HG03432 (cell line): ENCODE data around the gene ADGRD1.
"Not testable (repeated sequence)": the region's sequence is repeated elsewhere in the genome, so short reads cannot be mapped to it uniquely, and the experiment has no call there.

Experiments used
- ATAC-seq: cut with Tn5 transposase; IDR thresholded peaks from one replicate; pipeline ENCODE4 v1.9.1; 2021; ENCODE audit warnings: mild to moderate bottlenecking, moderate library complexity; ENCODE audit not compliant: unreplicated experiment

Gene ADGRD1

DNA sequence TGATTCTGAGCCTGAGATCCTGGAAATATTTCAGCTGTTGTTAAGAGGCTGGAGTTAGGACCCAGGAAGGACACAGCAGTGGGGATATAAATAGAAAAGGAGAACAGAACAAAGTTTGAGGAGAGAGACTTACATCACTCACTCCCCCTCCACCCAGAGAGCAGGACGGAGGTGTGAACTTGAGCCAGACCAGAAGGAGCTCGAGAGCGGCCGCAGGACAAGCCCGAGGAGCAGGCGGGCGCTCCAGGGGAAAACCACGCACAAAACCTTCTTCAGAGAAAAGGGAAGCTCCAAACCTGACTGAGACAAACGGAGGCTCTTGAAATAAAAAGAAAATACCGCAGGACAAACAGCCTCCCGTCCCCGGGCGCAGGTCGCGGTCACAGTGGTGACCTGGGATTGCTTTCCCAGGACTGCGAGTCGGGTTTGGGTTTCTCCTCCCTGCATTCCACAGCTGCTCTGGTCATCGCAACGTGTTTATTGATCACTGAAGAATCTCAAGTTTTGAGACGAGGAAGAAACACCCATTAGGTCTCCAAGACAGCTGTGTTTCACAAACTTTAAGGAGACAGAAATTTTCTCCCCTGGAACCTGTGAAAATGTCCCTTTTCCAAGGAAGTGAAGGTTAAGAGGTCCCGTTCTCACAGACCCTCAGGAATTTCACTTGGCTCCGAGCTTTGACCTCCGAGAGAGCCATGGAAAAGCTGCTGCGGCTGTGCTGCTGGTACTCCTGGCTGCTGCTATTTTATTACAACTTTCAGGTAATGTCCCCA, at the start of gene ADGRD1:
Gene ADGRD1 (plus strand): TSS at position 137 of the 773 bp plus-strand sequence. CDS start 559 bp downstream, at position 696.
- ATAC-seq: peak; percentile 58

DNA sequence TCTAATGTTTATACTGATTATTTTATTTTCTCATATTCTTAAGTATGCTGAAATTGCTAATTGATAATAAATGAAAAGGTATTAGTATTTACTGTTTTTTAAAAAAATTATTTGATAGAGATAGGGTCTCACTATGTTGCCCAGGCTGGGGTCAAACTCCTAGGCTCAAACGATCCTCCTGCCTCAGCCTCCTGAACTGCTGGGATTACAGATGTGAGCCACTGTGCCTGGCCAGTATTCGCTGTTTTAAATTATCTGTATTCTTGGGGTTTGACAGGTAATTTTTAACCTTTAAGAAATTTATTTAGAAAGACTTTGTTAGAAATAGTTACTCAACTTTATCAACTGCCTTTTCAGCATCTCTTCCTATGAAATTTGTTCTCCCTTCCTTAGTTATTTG, 49.6 kb upstream of the ADGRD1 start:
- no peak for ATAC-seq

DNA sequence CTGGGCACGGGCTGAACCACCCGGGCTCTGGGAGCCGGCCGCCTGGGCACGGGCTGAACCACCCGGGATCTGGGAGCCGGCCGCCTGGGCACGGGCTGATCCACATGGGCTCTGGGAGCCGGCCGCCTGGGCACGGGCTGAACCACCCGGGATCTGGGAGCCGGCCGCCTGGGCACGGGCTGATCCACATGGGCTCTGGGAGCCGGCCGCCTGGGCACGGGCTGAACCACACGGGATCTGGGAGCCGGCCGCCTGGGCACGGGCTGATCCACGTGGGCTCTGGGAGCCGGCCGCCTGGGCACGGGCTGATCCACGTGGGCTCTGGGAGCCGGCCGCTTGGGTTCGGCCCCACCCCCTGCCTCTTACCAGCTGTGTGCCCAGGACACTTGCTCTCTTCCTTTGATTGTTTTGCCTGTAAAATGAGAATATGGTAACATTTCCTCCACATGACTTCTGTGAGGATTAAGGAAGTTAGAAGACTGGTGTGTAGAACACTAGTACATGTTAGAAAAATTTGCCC, 48.7 kb upstream of the ADGRD1 start:
- ATAC-seq: not testable (repeated sequence)

DNA sequence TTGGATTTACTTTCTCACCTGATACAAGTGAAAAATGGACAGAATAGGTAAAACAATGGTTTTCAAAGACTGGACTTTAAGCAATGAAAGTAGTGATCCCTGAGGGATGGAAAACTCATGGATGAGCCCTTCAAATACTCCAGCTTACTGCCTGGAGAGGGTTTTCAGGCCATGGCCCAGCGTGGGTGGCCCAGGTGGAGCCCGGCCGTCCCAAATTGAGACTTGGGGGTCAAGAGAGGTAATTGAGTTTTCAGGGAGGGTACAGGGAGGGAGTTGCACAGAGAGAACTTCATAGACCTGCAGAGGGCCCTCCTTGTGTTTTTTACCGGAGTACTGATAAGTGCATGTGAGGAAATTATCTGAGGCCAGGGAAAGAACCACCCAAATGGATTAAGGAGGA, 44.6 kb upstream of the ADGRD1 start:
- no peak for ATAC-seq

DNA sequence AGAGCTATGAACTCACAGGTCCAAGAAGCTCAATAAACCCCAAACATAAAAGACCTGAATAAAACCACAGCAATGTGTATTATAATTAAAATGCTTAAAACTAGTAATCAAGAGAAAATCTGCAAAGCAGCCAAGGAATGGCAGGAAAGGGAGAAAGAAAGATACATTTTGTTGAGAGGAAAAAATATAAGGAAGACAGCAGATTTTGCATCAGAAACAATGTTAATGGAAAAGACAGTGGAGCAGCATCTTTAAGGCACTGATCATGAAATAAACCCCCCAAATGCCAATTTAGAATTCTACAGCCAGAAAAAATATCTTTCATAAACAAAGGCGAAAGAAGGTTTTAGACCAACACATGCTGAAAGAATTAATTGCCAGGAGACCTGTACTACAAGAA, 42.5 kb upstream of the ADGRD1 start:
- no peak for ATAC-seq

DNA sequence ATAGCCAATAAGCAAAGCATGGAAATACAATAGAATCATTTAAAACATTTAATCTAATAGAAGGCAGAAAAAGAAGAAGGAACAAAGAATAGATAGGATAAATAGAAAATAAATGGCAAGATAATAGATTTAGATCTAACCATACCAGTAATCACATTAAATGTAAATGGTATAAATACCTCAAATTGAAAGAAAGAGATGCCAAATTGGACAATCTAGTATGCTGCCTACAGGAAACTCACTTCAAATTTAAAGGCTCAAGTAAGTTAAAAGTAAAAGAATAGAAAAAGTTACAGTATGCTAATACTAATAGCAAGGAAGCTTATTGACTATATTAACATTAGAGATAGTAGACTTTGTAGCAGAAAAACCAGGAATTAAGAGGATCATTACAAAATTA, 41.8 kb upstream of the ADGRD1 start:
- no peak for ATAC-seq

DNA sequence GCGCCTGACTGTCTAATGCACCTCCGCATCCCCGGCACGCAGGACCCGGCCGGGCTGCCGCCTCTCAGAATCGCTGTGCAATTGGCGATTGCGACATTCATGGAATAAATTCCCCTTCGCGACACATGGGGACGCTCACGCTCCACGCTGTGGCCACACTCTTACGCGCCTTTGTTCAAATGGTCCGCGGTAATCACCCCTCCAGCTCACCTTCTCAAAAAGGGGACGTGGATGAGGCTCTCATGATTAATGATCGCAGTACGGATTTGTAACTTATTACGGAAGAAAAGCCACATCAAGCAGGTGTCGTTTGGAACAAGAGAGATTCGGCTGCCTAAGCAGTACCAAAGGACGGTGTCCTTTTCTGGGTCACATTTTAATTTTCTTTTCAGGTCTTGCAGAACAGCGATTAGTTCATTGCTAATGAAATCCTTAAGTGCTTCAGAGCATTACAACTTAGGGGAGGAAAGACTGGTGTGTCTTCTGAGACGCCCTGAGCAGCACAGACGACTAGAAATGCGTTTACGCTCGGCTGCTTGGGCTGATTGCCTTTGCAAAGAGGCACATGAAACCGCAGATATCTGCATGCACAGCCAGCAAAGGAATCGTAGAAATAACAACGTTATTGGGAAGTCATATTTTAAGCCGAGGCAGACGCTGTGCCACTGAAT, 37.3 kb upstream of the ADGRD1 start:
- peak; percentile 74 for ATAC-seq

DNA sequence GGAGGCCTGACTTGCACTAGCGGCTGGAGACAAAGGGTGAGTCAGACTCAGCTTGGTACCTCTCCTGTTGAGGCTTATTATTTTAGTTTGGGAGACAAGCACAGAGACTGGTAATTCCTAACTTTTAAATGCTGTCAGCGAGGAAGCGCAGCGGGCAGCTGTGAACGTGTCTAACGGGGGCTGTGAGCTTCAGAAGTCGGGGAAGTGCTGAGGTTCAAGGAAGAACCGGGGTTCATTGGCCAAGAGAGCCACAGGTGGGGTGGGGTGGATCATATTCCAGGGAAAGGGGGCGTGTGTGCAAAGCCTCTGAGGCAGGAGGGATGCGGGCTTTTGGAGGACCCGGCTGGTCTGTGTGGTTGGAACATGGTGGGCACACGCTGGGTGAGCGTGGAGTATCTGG, 36.1 kb upstream of the ADGRD1 start:
- ATAC-seq: no peak

DNA sequence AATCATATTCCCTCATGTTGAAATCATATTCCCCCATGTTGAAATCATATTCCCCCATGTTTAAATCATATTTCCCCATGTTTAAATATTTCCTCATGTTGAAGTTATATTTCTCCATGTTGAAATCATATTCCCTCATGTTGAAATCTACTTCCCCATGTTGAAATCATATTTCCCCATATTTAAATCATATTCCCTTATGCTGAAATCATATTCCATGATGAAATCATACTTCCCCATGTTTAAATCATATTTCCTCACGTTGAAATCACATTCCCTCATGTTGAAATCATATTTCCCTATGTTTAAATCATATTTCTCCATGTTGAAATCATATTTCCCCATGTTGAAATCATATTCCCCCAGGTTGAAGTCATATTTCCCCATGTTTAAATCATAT, 34.6 kb upstream of the ADGRD1 start:
- no peak for ATAC-seq

DNA sequence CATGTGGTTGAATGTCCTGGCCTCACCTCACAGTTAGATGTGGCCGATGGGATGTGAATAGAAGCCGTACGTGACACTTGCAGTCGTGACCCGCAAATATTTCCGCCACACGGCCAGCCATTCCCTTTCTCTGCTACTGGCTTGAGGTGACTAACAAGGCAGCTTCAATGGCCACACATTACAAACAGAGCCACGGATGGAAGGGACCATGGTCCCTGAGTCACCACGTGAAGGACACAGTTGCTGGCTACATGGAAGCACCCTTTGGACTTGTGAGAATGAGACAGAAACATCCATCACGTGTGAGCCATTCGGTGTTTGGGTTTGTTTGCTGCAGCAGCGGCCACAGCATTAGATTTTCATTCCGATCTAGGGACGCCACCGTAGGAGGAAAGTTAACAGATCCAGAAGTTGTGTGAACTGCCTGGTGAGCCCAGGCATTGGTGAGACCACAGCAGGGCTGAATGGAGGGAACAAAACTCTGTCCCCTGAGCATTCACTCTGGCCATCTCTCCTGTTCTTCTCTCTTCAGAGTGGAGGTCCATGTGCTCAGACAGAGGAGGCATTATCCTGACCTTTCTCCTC, 33.5 kb upstream of the ADGRD1 start:
- ATAC-seq: no peak

DNA sequence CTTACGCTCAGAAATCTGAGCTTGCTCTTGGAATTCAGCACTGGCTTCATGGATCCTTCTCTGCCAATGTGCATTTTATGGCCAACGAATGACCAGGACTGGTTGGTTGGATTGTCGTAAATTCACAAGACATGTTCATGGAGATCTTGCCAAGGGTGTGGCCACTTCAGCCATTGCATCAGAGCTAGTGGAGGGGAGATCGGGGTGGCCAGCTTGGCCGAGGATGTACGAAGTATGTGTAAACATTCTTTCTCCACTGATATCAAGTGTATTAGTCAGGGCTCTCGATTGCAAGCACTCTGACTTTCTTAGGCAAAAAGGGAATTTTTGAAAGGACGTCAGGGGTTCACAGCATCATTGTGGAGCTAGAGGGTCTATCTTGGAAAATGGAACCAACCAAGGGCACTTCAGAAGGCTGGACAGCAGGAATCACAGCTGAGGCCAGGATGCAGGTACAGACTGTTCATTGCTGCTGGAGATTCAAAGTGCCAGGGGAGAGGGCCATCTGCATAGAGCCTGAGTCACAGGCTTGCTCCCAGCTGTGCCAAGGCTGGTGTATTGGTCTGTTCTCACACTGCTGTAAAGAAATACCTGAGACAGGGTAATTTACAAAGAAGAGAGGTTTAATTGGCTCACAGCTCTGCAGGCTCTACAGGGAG, 32.9 kb upstream of the ADGRD1 start:
- ATAC-seq: no peak

DNA sequence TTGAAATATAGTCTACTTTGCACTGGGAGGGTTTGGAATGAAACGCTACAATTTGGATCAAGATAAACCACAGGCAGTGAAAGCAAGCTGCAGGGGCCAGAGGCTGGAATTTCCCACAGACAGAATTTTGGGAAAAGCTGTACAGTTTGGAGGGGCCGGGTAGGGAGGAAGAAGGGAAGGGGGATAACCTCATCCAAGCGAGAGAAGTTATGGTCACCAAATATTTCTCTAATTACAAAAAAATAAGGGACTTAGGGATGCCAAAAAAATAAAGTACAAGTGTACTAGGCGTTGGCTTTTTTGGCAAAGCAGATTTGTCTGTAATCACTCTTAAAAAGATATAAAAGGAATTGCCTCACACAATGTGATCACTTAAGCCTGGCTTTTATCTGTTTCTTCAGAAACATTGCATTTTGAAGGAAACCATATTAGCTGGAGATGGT, 31.2 kb upstream of the ADGRD1 start:
- ATAC-seq: no peak

DNA sequence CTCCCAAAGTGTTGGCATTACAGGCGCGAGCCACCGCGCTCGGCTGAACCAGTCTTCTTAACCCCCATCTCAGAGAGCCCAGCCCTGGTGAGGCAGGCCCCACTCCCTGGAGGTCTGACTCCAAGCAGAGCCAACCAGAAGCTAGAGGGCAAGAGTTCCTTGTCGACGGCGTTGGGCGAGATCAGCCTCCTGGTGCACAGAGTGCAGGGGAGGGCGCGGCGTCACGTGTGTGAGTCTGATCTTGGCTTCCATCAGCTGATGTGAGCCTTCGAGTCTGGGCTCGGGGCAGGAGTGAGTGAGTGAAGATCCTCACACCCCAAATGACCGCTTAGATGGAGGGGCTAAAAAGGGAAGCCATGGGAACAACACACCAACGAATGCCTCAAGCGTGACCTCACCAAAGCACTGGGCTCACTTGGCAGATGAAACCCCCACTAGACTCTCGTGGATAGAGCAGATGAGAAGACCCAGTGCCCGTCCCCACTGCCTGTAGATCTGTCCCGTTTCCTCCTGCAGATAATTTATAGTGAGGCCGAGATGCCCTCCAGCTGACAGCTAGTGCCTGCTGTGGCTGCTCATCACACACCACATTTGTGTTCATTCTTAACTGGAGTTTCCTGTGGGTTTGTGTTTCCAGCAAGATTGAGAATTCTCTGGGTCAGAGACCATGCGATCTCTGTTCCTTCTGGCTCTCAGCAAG, 28.6 kb upstream of the ADGRD1 start:
- no peak for ATAC-seq

DNA sequence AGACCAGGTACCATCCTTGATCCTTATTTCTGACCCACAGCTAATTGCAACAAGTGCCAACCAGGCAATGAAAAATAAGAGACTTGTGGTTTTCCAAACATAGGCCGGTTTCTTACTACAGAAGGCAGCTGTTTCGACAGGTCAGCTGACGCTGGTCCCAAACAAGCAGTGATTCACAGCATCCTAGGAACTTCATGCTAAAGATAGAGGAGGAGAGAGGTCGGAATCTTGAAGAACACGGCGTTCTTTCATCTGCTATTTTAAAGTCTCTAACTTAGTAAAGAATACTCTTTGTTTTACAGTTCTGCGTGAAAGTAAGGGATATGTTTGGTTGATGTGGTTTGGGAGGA, 28.1 kb upstream of the ADGRD1 start:
- ATAC-seq: no peak

DNA sequence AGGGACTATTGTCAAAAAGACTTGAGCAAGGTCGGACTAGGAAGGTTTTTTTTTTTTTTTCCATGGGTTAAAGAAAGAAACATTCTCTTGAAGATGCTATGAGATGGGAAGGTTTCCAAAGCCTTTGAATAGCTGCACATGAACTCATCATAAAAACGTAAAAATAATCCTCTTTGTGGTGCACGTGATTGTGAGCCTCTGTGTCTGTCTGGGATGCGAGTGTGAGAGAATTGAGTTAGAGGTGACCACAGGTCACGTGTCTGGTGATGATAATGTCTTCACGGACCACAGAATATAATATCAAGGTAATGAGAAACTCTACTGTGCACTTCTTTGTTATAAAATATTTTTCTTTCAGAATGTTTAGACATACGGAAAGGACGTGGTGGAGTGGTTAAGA, 24.3 kb upstream of the ADGRD1 start:
- no peak for ATAC-seq

DNA sequence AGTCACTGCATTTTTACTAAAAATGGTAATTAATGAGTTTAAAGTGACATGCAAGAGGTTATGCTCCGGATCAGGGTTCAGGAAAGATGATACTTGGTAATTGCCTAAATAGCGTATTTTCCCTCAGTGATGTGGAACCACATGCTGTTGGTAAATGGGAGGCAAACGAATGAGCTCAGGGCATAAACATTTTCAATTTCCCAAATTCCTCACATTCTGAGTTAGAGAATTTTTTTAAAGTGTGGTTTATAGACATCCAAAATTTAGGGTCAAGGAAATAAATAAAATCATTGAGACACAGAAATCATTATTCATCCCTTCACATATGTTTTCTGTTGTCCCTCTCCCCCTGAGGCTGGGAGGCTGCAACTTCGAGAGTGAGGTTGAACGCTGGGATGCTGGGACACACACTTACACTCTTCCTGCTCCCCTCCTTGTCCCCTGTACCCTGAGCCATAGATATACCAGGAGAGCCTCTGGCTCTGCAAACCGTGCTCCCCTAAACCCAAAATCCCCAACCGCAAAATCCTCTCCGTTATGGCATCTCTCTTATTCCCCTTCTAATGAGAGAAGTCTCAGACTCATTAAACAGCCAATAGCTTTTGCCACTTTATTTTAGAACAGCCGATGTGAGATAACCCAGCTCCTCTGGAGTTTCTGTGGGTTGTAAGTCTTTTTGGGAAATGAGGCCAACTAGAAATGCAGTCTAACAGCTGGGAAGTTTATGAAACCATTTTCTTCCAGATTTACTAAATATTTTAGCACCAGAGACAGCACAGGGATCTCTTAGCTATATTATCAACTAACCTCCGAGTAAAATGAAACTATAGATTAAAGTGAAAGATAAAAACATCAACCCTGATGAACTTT, 21.4 kb upstream of the ADGRD1 start:
- ATAC-seq: no peak

DNA sequence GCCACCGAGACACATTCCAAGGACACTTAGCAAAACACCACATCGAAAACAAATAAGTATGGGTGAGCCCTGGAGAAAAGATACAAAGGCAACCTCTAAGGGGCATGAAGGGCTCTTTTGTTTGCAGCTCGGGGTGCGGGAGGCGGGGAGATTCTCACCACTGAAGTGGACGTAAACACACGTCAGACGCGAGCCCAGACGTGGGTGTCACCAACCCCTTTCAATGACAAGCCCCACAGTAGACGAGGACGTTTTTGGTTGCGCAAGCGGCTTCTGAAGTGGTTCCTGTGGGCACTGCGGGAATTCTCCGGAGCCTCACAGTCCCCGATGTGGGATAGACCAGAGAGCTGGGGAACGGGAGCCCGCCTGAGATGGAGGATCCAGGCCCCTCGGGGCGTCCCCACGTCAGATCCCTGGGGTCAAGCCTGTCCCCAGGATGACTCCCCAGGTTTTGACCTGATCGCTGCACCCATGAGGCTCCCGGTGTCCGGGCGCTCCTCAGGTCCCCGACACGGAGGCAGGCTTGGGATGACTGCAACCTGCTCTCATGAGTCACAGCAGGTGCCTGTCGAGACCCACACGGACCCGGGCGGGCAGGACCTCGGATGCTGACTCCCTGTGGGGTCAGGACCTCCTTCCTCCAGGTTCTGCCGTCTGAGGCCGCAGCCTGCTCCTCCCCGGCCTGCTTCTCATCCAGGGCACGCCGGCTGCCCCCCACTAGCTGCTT, 20.3 kb upstream of the ADGRD1 start:
- no peak for ATAC-seq

DNA sequence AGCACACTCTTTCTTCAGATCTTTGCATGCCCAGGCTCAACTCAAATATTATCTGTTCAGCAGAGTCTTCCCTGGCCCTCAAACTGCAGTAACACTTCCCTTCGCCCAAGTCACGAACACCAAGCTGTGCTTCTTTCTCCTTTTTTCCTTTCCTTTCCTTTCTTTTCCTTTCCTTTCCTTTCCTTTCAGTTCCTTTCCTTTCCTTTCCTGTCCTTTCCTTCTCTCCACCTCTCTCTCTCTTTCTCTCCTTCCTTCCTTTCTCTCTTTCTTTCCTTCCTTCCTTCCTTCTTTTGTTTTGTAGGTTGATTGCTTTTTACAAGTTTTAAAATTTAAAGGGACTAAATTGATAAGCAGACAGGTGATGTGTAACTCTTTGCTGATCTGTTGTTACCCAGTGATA, 19.0 kb upstream of the ADGRD1 start:
- no peak for ATAC-seq

DNA sequence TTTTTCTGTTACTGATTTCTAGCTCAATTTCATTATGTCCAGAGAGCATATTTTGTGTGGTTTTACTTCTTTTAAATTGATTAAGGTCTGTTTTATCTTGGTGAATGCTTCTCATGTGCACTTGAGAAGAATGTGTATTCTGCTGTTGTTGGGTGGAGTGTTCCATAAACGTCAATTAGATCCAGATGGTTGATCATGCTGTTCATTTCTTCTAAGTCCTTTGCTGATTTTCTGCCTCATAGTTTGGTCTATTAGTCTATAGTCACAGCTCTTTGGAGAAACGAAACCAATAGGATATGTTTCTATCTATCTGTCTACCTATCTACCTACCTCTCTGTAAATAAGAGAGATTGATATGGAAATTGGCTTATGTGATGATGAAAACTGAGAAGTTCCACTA, 17.1 kb upstream of the ADGRD1 start:
- no peak for ATAC-seq
